Spleen (tissue), 11 donors: ENCODE results near the gene CARD19. TPM values are rescaled to one million over a fixed set of nuclear protein-coding genes. Genes with fewer than 3 reads are reported as not detected.
A peak's percentile ranks its signal among the peaks of the same experiment; 100 is the strongest.

Source experiments
- DNase-seq: peaks from one replicate; pipeline ENCODE4 v3.0.0-alpha.2; 2020
- H3K27ac ChIP-seq, 8 donors: fragments of 200-600 bp; sonication (generic) in 7 of 8; 1 replicate in 4 of 8; 2 replicates in 4 of 8; pipeline versions ENCODE4 v1.5.0 to v1.8.0; 2016 to 2021; ENCODE audit warnings: inconsistent platforms in 4 of 8, mild to moderate bottlenecking in 4 of 8, moderate library complexity in 1 of 8
- H3K27me3 ChIP-seq, 7 donors: fragments of 200-600 bp; sonication (generic) in 6 of 7; replicated peaks in 1 of 7; 1 replicate in 4 of 7; 2 replicates in 3 of 7; pipeline versions ENCODE4 v1.5.0 to v1.8.0; 2016 to 2021; ENCODE audit warnings: inconsistent platforms in 3 of 7, mild to moderate bottlenecking in 1 of 7
- H3K36me3 ChIP-seq, 6 donors: fragments of 200-600 bp; sonication (generic) in 5 of 6; 1 replicate in 4 of 6; 2 replicates in 2 of 6; pipeline versions ENCODE4 v1.5.0 to v1.8.0; 2016 to 2021; ENCODE audit warnings: inconsistent platforms in 2 of 6
- H3K4me1 ChIP-seq, 6 donors: fragments of 200-600 bp; sonication (generic) in 5 of 6; 1 replicate in 3 of 6; 2 replicates in 3 of 6; pipeline versions ENCODE4 v1.5.0 to v1.8.0; 2016 to 2021; ENCODE audit warnings: inconsistent platforms in 3 of 6
- H3K4me3 ChIP-seq, 8 donors: fragments of 200-600 bp; sonication (generic) in 7 of 8; 1 replicate in 4 of 8; 2 replicates in 4 of 8; pipeline versions ENCODE4 v1.5.0 to v1.8.0; 2016 to 2021; ENCODE audit warnings: inconsistent platforms in 4 of 8, mild to moderate bottlenecking in 4 of 8, moderate library complexity in 2 of 8
- H3K9me3 ChIP-seq, 8 donors: fragments of 200-600 bp; sonication (generic) in 7 of 8; 1 replicate in 4 of 8; 2 replicates in 4 of 8; pipeline versions ENCODE4 v1.5.0 to v1.8.0; 2016 to 2021; ENCODE audit warnings: inconsistent platforms in 4 of 8
- POLR2A ChIP-seq, 3 donors: fragments of 450-650 bp; IDR thresholded peaks; one replicate each; pipeline ENCODE4 v1.5.1; 2017; ENCODE audit warnings: antibody characterized with exemption in 3 of 3, mild to moderate bottlenecking in 1 of 3
- POLR2AphosphoS5 ChIP-seq, 3 donors: sonication (generic); formaldehyde crosslinking; IDR thresholded peaks; one replicate each; pipeline ENCODE4 v1.5.1; 2017; ENCODE audit warnings: antibody characterized with exemption in 3 of 3
- WGBS, 5 donors: extraction: QIAGEN DNeasy Blood & Tissue Kit in 3 of 5; methylation state at CpG; one replicate each; pipeline versions ENCODE4 v1.1.5 to v1.1.7; 2013 to 2018; 5-methylcytosine and 5-hydroxymethylcytosine counted together
- intact Hi-C: fragments of 100-400 bp; cut with DNase I; formaldehyde crosslinking; loops from one replicate; pipeline ENCODE4 v1.15.0; 2023; ENCODE audit warnings: low total_unique reads
- polyA plus RNA-seq, 3 donors: library from polyadenylated mRNA; stranded (reverse); fragments of 200-250 nt; gene quantifications; one replicate each; pipeline ENCODE4 v1.2.1, GENCODE V29; 2013
- total RNA-seq, 7 donors: library from RNA; depleted of rRNA in 3 of 7; stranded (reverse); fragments of >200 nt in 3 of 7; fragmentation: NEBNext Ultra II Directional in 4 of 7; extraction: Animal tissue kit (Norgen Biotek cat#: 25700) in 4 of 7; gene quantifications; one replicate each; pipeline versions ENCODE4 v1.1.0 to v1.2.1, GENCODE V29; 2016 to 2021
- TF ChIP-seq, protein P1 (sequence below), 11 experiments: fragments of 200-600 bp in 7 of 11; fragments of 450-650 bp in 4 of 11; sonication (generic) in 4 of 11; IDR thresholded peaks in 8 of 11; conservative IDR thresholded peaks in 3 of 11; 1 replicate in 7 of 11; 2 replicates in 4 of 11; pipeline versions ENCODE4 v1.4.0 to v1.8.0; 2016 to 2021; ENCODE audit warnings: antibody characterized with exemption in 11 of 11, inconsistent platforms in 4 of 11, mild to moderate bottlenecking in 1 of 11
- donor health status: healthy with polysubstance abuse.
- donor health status: DM: no; HTN: no; CAD: no; lungs with moderate emphysema.
- donor health status: DM: no; HTN: no; CAD: no.
- donor health status: Bipolar disorder and iron deficiency.
- donor health status: healthy.
- donor health status: DM: no; HTN: no; CAD: no.
- donor health status: DM: yes; HTN: yes; CAD: no.

The CARD19 gene
- total and polyA plus RNA-seq, 10 donors, result 21.7 to 78.8 (median 39.2) TPM

DNA sequence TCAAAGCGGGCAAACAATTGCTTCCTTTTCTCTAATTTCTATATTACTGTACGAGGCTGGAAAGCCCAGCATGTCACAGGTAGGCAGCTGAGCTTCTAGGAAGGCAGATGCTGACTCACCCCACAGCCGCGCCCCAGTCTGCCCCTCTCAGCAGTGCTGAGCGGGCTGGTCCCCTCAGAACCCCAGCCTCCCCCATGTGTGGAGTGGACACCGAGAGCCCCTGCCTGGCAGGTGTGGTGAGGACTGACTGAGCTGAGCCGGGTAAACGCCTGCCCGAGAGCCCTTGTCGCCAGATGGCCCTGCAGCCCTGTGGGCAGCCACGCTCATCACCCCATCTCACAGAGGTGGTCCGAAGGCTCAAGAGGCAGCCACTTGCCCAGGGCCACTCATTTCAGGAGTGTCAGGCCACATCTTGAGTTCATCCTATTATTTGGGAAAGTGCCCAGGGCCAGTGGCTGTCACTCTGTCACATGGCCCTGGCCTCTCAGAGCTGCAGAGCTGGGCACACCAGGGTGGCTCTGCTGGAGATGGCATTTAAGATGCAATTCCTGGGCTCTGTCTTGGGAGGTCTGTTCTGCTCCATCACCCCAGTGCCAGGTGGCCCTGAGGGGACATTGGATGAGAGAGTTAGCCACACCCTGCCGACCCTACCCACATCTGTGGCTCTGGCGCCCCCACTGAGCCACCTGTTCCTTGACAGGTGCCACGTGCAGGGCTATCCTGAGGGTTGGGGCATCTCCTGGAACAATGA is 12.4 kb downstream of the CARD19 start:
- intact Hi-C loops, result loop anchor here (5.0 kb wide), 1 partner anchor 194 kb away; no protein-coding TSS in a partner anchor
- Histone ChIP-seq H3K4me1 (peaks cover 15 to 79% (median 48%) of the 10 kb centered on the region in 6 donors), H3K4me3 (no peak overlapping the region), H3K9me3 (peaks cover 0 to 13% (median 10%) of the 10 kb centered on the region in 8 donors), H3K27ac (peak overlapping the region in 4 of 8 donors; percentile 42 to 96 (median 82)), H3K36me3 (peaks cover 0 to 64% (median 20%) of the 10 kb centered on the region in 6 donors), H3K27me3 (no peaks in the 10 kb centered on the region)
- 73 to 83% (median 78%) methylated on average over 10 to 15 of the region's 15 CpGs for WGBS, 5 donors
- TF ChIP-seq, protein P1, sequence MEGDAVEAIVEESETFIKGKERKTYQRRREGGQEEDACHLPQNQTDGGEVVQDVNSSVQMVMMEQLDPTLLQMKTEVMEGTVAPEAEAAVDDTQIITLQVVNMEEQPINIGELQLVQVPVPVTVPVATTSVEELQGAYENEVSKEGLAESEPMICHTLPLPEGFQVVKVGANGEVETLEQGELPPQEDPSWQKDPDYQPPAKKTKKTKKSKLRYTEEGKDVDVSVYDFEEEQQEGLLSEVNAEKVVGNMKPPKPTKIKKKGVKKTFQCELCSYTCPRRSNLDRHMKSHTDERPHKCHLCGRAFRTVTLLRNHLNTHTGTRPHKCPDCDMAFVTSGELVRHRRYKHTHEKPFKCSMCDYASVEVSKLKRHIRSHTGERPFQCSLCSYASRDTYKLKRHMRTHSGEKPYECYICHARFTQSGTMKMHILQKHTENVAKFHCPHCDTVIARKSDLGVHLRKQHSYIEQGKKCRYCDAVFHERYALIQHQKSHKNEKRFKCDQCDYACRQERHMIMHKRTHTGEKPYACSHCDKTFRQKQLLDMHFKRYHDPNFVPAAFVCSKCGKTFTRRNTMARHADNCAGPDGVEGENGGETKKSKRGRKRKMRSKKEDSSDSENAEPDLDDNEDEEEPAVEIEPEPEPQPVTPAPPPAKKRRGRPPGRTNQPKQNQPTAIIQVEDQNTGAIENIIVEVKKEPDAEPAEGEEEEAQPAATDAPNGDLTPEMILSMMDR (IDR thresholded peaks at IDR 0.05 in 8 of 11, conservative IDR thresholded peaks at IDR 0.05 in 3 of 11), result no peak
- TF ChIP-seq POLR2AphosphoS5 (IDR thresholded peaks at IDR 0.05), result peak in 1 of 3 donors; percentile 32
- no peak for TF ChIP-seq POLR2A (IDR thresholded peaks at IDR 0.05)
- peak; percentile 80 for DNase-seq

DNA sequence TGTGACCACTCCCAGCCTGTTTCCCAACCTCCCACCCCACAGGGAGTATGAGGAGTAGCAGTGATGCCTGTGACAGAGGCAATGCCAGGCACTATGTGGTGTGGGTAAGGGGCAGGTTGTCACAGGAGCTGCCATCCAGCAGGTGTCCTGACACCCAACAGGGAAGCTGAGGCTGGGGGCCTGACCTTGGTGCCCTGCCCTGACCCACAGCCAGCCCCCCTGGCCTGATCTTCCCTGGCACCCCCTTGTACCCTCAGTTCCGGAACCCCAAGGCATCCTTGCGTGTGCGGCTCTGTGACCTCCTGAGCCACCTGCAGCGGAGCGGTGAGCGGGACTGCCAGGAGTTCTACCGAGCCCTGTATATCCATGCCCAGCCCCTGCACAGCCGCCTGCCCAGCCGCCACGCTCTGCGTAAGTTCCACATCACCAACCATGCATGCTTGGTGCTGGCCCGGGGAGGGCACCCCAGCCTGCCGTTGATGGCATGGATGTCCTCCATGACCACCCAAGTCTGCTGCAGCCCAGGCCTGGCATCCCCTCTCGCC is 14.4 kb downstream of the CARD19 start:
- Histone ChIP-seq H3K4me3 (peak overlapping the region in 1 of 8 donors; percentile 60), H3K27ac (peak overlapping the region in 6 of 8 donors; percentile 52 to 96 (median 86)), H3K27me3 (no peaks in the 10 kb centered on the region), H3K4me1 (peaks cover 15 to 97% (median 60%) of the 10 kb centered on the region in 6 donors), H3K9me3 (no peaks in the 10 kb centered on the region), H3K36me3 (peaks cover 0 to 78% (median 20%) of the 10 kb centered on the region in 6 donors)
- no peak for TF ChIP-seq POLR2AphosphoS5 (IDR thresholded peaks at IDR 0.05)
- TF ChIP-seq, protein P1 (IDR thresholded peaks at IDR 0.05 in 8 of 11, conservative IDR thresholded peaks at IDR 0.05 in 3 of 11), result no peak
- TF ChIP-seq POLR2A (IDR thresholded peaks at IDR 0.05), result no peak
- WGBS, 5 donors, result 70 to 93% (median 88%) methylated on average over 5 to 14 of the region's 14 CpGs
- DNase-seq, result peak; percentile 85
- intact Hi-C loops, result no loop called here

DNA sequence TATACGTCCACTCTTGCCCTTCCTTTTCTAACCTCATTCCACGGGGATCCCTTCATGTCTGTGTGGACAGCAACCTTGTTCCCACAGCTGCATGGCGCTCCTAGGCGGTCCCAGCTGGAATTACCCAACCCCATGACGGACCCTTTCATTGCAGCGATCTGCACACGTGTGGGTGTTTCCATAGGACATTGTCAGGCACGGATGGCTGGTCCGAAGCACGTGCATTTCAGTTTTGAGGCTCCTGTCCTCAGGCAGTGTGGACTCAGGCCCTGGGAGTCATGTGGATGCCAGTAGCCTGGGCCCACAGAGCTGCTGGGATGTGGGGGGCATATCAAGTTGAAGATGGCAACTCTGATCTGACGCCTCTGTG is 15.0 kb downstream of the CARD19 start:
- no peak for DNase-seq
- TF ChIP-seq POLR2AphosphoS5 (IDR thresholded peaks at IDR 0.05), result no peak
- no peak for TF ChIP-seq POLR2A (IDR thresholded peaks at IDR 0.05)
- TF ChIP-seq, protein P1 (IDR thresholded peaks at IDR 0.05 in 8 of 11, conservative IDR thresholded peaks at IDR 0.05 in 3 of 11), result no peak
- peaks cover 15 to 98% (median 61%) of the 10 kb centered on the region in 6 donors for H3K4me1 ChIP-seq
- H3K9me3 ChIP-seq, result no peaks in the 10 kb centered on the region
- intact Hi-C loops, result no loop called here
- H3K36me3 ChIP-seq, result peaks cover 0 to 78% (median 20%) of the 10 kb centered on the region in 6 donors
- 79 to 89% (median 86%) methylated on average over 9 to 11 of the region's 11 CpGs for WGBS, 5 donors
- peak overlapping the region in 7 of 8 donors; percentile 70 to 96 (median 88) for H3K27ac ChIP-seq
- H3K4me3 ChIP-seq, result peak overlapping the region in 1 of 8 donors; percentile 60
- H3K27me3 ChIP-seq, result no peaks in the 10 kb centered on the region
